VCaP (cell line): Measurements from ENCODE around the gene CIPC.

Experiments used
- H3K27ac ChIP-seq: fragments of 450-650 bp; 2 replicates; pipeline ENCODE4 v1.5.1; 2017
- CTCF ChIP-seq: fragments of 450-650 bp; conservative IDR thresholded peaks from 2 replicates; pipeline ENCODE4 v1.5.1; 2017; ENCODE audit warnings: mild to moderate bottlenecking, moderate library complexity

Gene CIPC

GRCh38 chr14:77098529-77099353, 683 bp downstream of the CIPC start:
- H3K27ac ChIP-seq = peak overlapping the region; percentile 97
- TF ChIP-seq CTCF = no peak

GRCh38 chr14:77099425-77100167, 1.5 kb downstream of the CIPC start:
- peak overlapping the region; percentile 97 for H3K27ac ChIP-seq

GRCh38 chr14:77100961-77101360, 2.9 kb downstream of the CIPC start:
- TF ChIP-seq CTCF = no peak
- H3K27ac ChIP-seq = peak overlapping the region; percentile 97

More at GRCh38 chr14:77099425-77100167, 1.5 kb downstream of the CIPC start:
- TF ChIP-seq CTCF = no peak

- TF ChIP-seq CTCF = no peak
- H3K27ac ChIP-seq = no peak overlapping the region
Measured at GRCh38 chr14:77102154-77102553, 4.1 kb downstream of the CIPC start.

- no peak for TF ChIP-seq CTCF
- H3K27ac ChIP-seq = no peak overlapping the region
Measured at GRCh38 chr14:77103475-77103874, 5.4 kb downstream of the CIPC start.

- no peak overlapping the region for H3K27ac ChIP-seq
- TF ChIP-seq CTCF = no peak
Measured at GRCh38 chr14:77103951-77104350, 5.9 kb downstream of the CIPC start.

- no peak for TF ChIP-seq CTCF
- H3K27ac ChIP-seq = no peak overlapping the region
Measured at GRCh38 chr14:77104393-77104792, 6.3 kb downstream of the CIPC start.
